Osteocyte (in vitro differentiated cells): ENCODE data around the gene C21orf91. TPM values are rescaled to one million over a fixed set of nuclear protein-coding genes. Genes with fewer than 3 reads are reported as not detected.

Experiments used
- DNase-seq: peaks from one replicate; pipeline ENCODE4 v3.0.0; 2021; ENCODE audit warnings: mixed read lengths; ENCODE audit not compliant: unreplicated experiment; ENCODE audit errors: extremely low spot score
- H3K27ac Mint-ChIP-seq: one replicate; pipeline ENCODE4 v1.8.0; 2021; ENCODE audit warnings: mild to moderate bottlenecking, mixed read lengths; ENCODE audit not compliant: unreplicated experiment
- H3K27me3 Mint-ChIP-seq: one replicate; pipeline ENCODE4 v1.8.0; 2021; ENCODE audit warnings: mixed read lengths; ENCODE audit not compliant: unreplicated experiment
- H3K36me3 Mint-ChIP-seq: one replicate; pipeline ENCODE4 v1.8.0; 2021; ENCODE audit warnings: mixed read lengths; ENCODE audit not compliant: unreplicated experiment
- H3K4me1 Mint-ChIP-seq: one replicate; pipeline ENCODE4 v1.8.0; 2021; ENCODE audit warnings: mixed read lengths; ENCODE audit not compliant: unreplicated experiment
- H3K4me3 Mint-ChIP-seq: one replicate; pipeline ENCODE4 v1.8.0; 2021; ENCODE audit warnings: mild to moderate bottlenecking, moderate library complexity, mixed read lengths; ENCODE audit not compliant: unreplicated experiment
- H3K9me3 Mint-ChIP-seq: one replicate; pipeline ENCODE4 v1.8.0; 2021; ENCODE audit warnings: mixed read lengths; ENCODE audit not compliant: unreplicated experiment
- CTCF ChIP-seq: fragments of 200-600 bp; sonication (generic); IDR thresholded peaks from 2 replicates; pipeline ENCODE4 v1.5.0; 2021; ENCODE audit warnings: antibody characterized with exemption, mild to moderate bottlenecking, moderate library complexity
- total RNA-seq: library from RNA; stranded (reverse); gene quantifications from 2 replicates; pipeline ENCODE4 v1.2.1, GENCODE V29; 2021

C21orf91 gene
- total RNA-seq, 1 donor from 2014 or later: 13.0 TPM

- Mint-ChIP-seq H3K27ac (no peak overlapping the region), H3K4me1 (peaks cover 4% of the 10 kb centered on the region), H3K27me3 (no peaks in the 10 kb centered on the region), H3K4me3 (no peak overlapping the region), H3K9me3 (no peaks in the 10 kb centered on the region), H3K36me3 (peaks cover 10% of the 10 kb centered on the region)
- DNase-seq: no peak
- no peak for TF ChIP-seq CTCF
Observed at GRCh38 chr21:17798796-17799195, 20.4 kb downstream of the C21orf91 start.

DNA sequence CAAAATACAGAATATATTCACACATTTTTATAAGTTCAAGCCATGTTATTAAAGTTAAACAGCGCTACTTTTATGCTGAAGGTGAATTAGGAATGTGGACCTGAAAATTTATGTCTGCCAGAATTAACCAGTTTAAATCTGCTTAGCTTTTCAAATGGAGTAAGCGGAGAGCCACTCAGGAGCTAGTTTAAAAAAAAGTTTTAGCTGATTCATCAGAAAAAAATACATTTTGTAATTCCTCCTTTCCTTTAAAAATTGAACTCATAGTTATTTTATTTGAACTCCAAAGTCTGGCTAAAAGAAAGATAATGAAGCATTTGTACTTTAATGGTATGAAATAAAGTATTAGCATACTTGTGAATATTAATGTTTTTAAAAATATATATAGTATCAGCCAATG, 21.2 kb downstream of the C21orf91 start:
- Mint-ChIP-seq H3K36me3 (peaks cover 13% of the 10 kb centered on the region), H3K4me1 (peaks cover 9% of the 10 kb centered on the region), H3K27me3 (no peaks in the 10 kb centered on the region), H3K9me3 (no peaks in the 10 kb centered on the region), H3K27ac (no peak overlapping the region), H3K4me3 (no peak overlapping the region)
- no peak for DNase-seq
- no peak for TF ChIP-seq CTCF

GRCh38 chr21:17796503-17796902, 22.7 kb downstream of the C21orf91 start:
- H3K27ac Mint-ChIP-seq: no peak overlapping the region
- no peak for DNase-seq
- H3K4me1 Mint-ChIP-seq: peaks cover 9% of the 10 kb centered on the region
- H3K9me3 Mint-ChIP-seq: no peaks in the 10 kb centered on the region
- TF ChIP-seq CTCF: no peak
- peaks cover 16% of the 10 kb centered on the region for H3K36me3 Mint-ChIP-seq
- no peaks in the 10 kb centered on the region for H3K27me3 Mint-ChIP-seq
- no peak overlapping the region for H3K4me3 Mint-ChIP-seq

DNA sequence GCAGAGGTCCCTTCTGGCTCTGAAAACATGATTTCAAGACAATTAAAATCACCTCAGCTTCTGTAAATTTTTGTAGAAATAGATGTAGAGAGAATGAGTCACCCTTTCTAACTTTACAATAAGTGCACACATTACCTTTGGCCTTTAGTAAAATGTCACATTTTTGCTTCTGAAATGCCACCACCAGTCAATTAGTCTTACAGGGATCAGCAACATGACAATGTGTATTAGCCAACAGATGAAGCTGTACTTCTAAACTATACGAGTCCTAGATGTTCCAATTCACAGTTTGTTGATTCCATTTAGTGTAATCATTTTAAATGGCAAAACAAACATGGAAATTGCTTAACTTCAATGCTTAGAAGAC, 23.1 kb downstream of the C21orf91 start:
- TF ChIP-seq CTCF: no peak
- Mint-ChIP-seq H3K27ac (no peak overlapping the region), H3K36me3 (peaks cover 16% of the 10 kb centered on the region), H3K9me3 (no peaks in the 10 kb centered on the region), H3K4me3 (no peak overlapping the region), H3K27me3 (no peaks in the 10 kb centered on the region), H3K4me1 (peaks cover 9% of the 10 kb centered on the region)
- DNase-seq: no peak

GRCh38 chr21:17795146-17796036, 23.8 kb downstream of the C21orf91 start:
- H3K27me3 Mint-ChIP-seq: no peaks in the 10 kb centered on the region
- H3K27ac Mint-ChIP-seq: no peak overlapping the region
- no peak for DNase-seq
- H3K4me1 Mint-ChIP-seq: peaks cover 9% of the 10 kb centered on the region
- TF ChIP-seq CTCF: no peak
- no peaks in the 10 kb centered on the region for H3K9me3 Mint-ChIP-seq
- no peak overlapping the region for H3K4me3 Mint-ChIP-seq
- peaks cover 16% of the 10 kb centered on the region for H3K36me3 Mint-ChIP-seq
